C4-2B (cell line): ENCODE measurements around the gene EPHA6.
A peak's percentile ranks its signal among the peaks of the same experiment; 100 is the strongest.

Experiments used
- H3K27ac ChIP-seq: fragments of 450-650 bp; 2 replicates; pipeline ENCODE4 v1.5.1; 2017
- CTCF ChIP-seq: fragments of 450-650 bp; conservative IDR thresholded peaks from 2 replicates; pipeline ENCODE4 v1.5.1; 2017; ENCODE audit warnings: mild to moderate bottlenecking
- ZFX ChIP-seq: fragments of 450-650 bp; IDR thresholded peaks from 2 replicates; pipeline ENCODE4 v1.6.1; 2017

Gene EPHA6

DNA sequence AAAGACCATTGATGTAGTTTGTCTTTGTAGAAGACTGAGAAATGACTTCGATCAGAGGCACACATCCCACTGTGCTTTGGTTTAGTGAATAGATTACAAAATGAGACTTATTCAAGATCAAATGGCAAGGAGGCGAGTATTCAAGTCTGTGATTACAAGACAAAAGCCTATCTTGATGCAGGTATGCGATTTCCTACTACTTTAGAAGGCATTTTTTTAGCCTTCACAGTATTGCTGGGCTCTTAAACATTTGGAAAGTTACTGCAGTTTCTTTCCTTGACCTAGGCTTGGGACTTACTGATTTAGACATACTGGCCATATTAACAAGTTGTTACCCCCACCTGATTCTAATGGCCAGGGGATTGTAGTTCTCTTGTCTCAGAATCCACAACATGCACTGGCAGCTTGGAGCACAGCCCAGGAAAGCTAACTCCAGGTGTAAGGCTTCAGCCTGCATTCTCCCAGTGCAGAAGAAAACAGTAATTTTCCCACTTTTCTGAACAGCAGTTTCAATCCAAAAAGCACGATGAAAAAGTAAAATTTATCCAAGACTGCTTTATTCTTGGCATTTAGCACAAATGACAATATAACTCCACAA, 311.6 kb downstream of the EPHA6 start:
- H3K27ac ChIP-seq: no peak overlapping the region
- TF ChIP-seq CTCF (no peak), ZFX (no peak)

- no peak overlapping the region for H3K27ac ChIP-seq
- TF ChIP-seq ZFX: no peak
Observed at GRCh38 chr3:97131476-97131875, 317.1 kb downstream of the EPHA6 start.

GRCh38 chr3:97138914-97139541, 324.6 kb downstream of the EPHA6 start:
- no peak overlapping the region for H3K27ac ChIP-seq
- peak; percentile 46 for TF ChIP-seq CTCF
- no peak for TF ChIP-seq ZFX

DNA sequence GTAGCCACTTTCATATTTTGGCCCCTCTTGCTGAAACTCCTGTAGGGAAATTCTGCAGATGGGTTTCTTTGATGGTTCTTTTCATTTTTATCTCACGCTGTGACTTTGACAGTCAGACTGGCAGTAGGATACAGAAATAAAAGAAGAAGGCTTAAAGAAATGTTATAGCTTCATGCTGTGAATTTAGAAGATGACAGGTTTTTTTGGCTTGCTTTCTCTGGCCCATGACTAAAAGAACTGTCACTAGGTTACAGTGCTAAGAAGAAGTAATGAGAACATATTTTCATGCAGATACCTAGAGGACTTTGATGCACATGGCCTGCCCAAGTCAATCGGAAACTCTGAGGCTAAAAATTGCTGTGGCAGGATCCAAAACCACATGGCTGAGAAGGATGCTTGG, 334.5 kb downstream of the EPHA6 start:
- no peak overlapping the region for H3K27ac ChIP-seq
- TF ChIP-seq CTCF (no peak), ZFX (no peak)

- no peak overlapping the region for H3K27ac ChIP-seq
- TF ChIP-seq CTCF: no peak
- no peak for TF ChIP-seq ZFX
Observed at GRCh38 chr3:97161169-97161568, 346.8 kb downstream of the EPHA6 start.

- TF ChIP-seq ZFX: no peak
- TF ChIP-seq CTCF: no peak
- H3K27ac ChIP-seq: no peak overlapping the region
Observed at GRCh38 chr3:97177242-97177641, 362.8 kb downstream of the EPHA6 start.

GRCh38 chr3:97181704-97182103, 367.3 kb downstream of the EPHA6 start:
- H3K27ac ChIP-seq: no peak overlapping the region
- no peak for TF ChIP-seq CTCF
- TF ChIP-seq ZFX: no peak

GRCh38 chr3:97187771-97188170, 373.4 kb downstream of the EPHA6 start:
- no peak overlapping the region for H3K27ac ChIP-seq
- TF ChIP-seq CTCF (no peak), ZFX (no peak)
